Stimulated activated CD4-positive, alpha-beta T cell treated with anti-CD3 and anti-CD28 coated beads, Interleukin-1b, Interleukin-23, amount 100 ng/mL, for 1 hour (primary cell): ENCODE measurements around the gene TMPRSS2.
A peak's percentile ranks its signal among the peaks of the same experiment; 100 is the strongest.
"Not testable (repeated sequence)": the region's sequence is repeated elsewhere in the genome, so short reads cannot be mapped to it uniquely, and the experiment has no call there.

ENCODE experiments used
- DNase-seq, 2 donors: peaks; one replicate each; pipeline ENCODE4 v3.0.0-alpha.2; 2020; ENCODE audit warnings: low read depth in 2 of 2

TMPRSS2 gene

DNA sequence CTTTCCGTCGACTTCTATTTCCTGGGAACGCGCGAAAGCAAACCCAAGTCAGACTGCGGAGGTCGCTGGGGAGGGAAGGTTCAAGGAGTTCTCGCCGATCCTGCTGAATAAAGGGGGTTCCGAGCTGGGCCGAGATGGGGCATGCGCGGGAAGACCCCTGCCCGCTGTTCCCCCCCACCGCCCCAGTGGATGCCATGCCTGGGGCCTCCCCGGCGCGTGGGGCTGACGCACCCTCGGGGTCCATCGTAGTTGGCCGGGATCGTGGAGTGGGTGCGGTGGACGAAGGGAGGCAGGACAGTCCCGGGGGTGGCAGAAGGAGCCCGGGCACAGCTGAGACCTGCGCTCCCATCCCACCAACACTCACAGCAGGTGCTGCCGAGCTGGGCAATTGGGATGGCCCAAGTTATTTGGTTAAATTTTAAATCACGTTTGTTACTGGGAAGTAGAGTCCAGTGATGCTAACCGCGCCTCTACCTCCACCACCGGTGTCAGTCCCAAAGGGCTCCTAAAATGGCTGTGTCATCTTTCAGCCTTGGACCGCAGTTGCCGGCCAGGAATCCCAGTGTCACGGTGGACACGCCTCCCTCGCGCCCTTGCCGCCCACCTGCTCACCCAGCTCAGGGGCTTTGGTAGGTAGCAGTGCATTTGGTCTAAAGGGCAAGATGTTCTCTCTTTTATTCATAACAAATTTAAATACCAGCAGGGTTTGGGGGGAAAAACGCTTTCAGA lies 81.1 kb downstream of the TMPRSS2 start:
- DNase-seq, result no peak

DNA sequence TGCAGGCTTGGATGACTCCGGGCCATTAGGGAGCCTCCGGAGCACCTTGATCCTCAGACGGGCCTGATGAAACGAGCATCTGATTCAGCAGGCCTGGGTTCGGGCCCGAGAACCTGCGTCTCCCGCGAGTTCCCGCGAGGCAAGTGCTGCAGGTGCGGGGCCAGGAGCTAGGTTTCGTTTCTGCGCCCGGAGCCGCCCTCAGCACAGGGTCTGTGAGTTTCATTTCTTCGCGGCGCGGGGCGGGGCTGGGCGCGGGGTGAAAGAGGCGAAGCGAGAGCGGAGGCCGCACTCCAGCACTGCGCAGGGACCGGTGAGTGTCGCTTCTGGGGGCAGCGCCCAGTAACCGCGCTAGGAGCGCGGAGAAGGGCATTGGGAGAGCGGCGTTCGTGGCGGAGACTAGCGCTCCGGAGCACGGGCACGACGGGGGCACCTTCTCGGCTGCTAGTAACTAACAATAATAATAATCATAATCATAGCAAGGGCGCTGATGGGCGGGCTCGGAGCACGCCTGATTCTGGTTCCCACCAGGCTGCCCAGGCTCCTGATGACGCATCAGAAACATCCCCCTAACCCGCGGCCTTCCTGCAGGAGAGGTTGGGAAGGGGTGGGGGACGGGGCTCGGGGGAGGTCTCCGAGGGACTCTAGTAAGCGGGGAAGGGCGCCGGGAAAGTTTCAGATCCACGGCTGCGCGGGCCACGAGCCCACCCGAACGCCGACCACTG lies 81.8 kb downstream of the TMPRSS2 start, which contains the start of gene MX1:
TSS of gene MX1 (plus strand) at position 286 of the 722 bp plus-strand sequence. CDS start 5,832 bp downstream, outside the sequence.
- peak; percentile 69 to 71 for DNase-seq

DNA sequence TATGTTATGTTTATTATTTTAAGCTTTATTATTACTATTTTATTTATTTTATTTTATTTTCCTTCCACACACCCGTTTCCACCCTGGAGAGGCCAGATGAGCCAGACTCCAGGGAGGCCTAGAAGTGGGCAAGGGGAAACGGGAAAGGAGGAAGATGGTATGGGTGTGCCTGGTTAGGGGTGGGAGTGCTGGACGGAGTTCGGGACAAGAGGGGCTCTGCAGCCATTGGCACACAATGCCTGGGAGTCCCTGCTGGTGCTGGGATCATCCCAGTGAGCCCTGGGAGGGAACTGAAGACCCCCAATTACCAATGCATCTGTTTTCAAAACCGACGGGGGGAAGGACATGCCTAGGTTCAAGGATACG lies 82.4 kb downstream of the TMPRSS2 start:
- DNase-seq, result no peak

DNA sequence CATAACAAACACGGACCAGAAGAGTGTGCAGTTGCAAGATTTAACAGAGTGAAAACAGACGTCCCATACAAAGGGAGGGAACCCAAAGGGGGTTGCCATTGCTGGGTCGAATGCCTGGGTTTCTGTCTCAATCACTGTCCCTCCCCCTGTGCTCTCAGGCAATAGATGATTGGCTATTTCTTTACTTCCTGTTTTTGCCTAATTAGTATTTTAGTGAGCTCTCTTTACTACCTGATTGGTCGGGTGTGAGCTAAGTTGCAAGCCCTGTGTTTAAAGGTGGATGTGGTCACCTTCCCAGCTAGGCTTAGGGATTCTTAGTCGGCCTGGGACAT lies 84.7 kb downstream of the TMPRSS2 start:
- DNase-seq, result not testable (repeated sequence)

DNA sequence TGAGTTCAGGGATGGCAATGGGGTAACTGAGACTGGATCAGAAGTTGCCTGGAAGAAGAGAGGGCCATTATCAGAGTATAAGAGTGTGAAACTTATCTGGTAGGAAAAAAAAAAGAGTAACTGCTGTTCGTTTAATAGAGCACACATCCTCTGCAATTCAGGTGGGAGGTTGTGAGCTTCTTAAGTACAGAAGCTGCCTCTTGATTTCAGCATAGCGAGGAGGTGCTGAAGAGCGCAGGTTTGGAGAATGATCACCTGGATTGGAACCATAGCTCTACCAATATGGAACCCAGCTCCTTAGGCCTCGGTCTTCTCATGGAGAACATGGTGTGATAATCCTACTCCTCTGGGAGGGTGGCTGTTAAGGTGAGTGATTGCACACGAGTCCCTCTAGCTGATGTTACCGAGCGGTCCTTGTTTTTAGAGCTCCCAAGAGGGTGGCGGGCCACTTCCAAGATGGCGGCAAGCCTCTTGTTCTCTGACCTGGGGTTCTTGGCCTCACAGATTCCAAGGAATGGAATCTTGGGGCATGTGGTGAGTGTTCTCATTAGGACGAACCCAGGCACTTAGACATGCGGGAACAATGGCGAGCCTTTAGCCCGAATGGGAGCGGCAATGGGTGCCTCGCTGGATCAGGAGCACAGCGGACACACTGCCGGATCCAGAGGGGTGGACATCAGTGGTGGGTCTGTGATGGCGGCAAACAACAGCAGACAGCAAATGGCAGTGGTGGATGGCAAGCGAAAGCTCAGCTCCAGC lies 85.2 kb downstream of the TMPRSS2 start:
- no peak for DNase-seq

GRCh38 chr21:41420998-41421397 lies 87.0 kb downstream of the TMPRSS2 start:
- DNase-seq, result not testable (repeated sequence)

DNA sequence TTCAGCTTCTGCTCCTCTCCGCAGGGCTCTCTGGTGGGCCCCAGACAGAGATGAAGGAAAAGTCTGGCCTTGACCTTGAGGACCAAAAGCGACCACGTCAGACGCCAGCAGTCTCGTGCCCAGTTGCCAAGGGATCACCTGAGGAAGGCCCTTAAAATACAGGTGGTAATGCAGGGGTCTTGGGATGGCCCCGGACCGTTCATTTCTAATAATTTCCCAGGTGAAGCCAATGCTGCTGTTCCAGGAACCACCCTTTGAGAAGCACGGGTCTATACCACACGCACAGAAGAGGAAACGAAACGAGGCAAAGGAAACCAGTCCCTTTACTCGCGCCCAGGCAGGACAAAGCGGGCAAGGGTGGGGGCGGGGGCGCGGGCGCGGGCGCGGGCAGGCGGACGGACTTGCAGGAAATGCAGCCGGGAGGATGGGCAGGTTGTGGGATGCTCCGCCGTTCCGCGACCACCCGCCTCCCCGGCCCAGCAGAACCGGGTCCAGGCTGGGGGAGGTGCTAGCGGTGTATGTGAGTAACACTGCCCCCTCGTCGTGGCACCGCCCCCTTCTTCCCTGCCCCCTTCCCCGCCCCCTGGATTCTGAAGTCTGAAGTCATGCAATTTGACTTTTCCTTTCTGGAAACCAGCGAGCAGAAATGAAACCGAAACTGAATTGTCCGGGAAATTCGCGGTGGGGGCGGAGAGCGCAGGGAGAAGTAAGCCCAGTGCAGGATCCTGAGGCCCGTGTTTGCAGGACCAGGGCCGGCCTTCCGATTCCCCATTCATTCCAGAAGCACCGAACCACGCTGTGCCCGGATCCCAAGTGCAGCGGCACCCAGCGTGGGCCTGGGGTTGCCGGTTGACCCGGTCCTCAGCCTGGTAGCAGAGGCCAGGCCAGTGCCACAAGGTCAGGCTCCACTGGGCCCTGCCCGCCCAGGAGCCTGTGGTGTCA lies 87.8 kb downstream of the TMPRSS2 start:
- DNase-seq, result peak in 1 of 2 donors; percentile 7

DNA sequence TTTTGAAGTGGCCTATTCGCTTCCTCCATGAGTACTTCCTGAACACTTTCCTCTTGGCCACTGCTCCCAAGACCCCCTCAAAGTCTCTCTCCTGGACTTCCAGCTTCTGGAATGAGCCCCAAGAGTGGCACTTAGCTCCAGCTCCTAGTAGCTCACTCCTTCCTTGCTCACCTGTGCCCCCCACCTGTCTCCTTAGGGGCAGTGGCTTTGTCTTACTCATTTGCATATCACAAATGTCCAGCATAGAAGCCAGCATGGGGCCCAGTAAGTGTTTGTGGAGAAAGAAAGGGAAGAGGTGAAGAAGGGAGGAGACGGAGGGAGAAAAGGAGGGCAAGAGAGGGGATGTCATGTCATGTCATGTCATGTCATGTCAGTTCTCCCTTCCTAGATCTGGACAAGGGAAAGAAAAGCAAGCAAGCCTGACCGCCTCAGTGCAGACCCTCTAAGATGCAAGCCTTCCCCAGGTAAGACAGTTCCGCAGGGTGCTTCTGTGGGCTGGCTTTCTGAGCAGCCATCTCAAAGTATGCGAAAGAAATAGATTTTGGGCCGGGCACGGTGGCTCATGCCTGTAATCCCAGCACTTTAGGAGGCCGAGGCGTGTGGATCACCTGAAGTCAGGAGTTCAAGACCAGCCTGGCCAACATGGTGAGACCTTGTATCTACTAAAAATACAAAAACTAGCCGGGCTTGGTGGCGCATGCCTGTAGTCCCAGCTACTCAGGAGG lies 88.8 kb downstream of the TMPRSS2 start:
- no peak for DNase-seq

GRCh38 chr21:41418393-41418792 lies 89.6 kb downstream of the TMPRSS2 start:
- DNase-seq, result no peak

- not testable (repeated sequence) for DNase-seq
Observed at GRCh38 chr21:41417505-41417904, 90.5 kb downstream of the TMPRSS2 start.
